GM18505 (cell line): ENCODE measurements around the gene LINC01488.

Experiments used
- ATAC-seq: cut with Tn5 transposase; IDR thresholded peaks from one replicate; pipeline ENCODE4 v1.9.1; 2021; ENCODE audit not compliant: unreplicated experiment
- POLR2A ChIP-seq: IDR thresholded peaks from 4 replicates; pipeline ENCODE4 v1.6.1; 2011; ENCODE audit warnings: borderline replicate concordance; ENCODE audit not compliant: insufficient read depth, insufficient read length; ENCODE audit errors: extremely low read depth

The LINC01488 gene

DNA sequence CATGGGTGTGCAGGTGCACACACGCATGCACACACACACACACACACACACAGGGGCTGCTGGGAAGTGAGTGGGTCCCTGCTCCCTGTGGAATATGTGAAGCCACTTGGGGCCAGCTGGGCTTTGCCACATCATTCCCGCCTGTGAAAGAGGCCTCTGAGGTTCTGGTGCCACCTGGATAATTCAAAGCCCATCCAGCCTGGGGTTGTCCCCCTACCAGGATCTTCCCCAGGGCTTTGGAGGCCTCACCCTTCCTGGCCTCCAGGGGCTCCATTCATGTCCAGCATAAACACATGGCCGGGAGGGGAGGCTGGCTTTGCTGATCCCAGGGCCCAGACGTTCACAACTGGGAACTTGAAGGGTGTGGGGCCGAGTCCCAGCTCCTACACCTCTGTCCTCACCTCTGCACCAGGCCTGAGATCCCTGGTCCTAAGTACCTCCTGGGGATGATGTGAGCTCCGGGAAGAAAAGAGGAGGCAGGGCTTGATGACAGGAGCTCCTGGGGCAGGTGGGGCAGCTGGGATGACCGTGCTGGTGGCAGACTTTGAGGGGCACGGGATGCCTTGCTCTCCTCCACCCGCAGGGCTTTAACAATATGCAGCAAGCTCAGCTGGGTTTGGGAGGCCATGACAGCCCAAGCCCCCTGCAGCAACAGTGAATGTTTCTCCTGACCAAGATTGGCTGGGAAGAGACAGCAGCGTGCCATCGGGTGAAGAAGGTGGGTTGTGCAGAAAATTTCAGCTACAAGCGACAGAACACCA, 14.2 kb downstream of the LINC01488 start:
- ATAC-seq: no peak
- TF ChIP-seq POLR2A: no peak

DNA sequence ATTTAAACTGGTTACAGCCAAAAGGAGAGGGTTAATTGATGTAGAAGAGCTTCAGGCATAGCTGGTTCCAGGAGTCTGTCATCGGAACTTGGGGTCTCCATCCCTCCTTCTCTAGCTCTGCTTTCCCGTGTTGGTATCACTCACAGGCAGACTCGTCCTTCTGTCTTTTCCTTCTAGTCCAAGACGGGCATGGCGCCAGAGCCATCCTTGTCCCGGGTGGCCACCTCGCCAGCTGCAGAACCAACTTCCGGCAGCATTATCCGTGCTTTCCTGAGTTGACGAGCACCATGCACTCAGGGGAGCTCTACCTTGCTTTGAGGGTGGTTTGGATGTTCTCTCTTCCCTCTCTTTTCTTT, 14.7 kb downstream of the LINC01488 start:
- no peak for ATAC-seq
- TF ChIP-seq POLR2A: no peak

DNA sequence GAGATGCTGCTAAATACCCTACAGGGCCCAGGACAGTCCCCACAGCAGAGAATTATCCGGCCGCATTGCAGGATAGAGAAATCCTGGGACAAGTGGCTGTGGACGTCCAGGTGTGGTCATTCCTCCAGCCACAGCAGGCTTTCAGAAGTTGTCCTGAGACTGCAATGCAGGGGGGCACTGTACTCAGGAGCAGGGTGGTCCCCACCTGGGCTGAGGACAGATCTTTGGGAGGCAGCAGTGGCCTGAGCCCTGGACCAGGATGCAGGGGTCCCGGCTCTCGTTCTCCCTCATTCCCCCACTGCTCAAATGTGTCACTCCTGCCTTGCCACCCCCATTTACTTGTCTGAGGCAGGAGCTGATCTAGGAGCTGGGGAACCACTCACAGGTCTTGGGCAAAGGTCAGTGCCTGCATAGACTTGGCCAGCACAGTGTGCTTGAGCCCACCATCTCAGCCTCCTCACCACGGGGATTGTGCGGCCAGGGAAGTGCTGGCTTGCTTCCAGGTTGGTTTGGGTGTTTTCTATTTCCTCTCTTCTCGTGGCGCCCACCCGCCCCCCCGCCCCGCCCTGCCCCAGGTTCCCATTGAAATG, 15.3 kb downstream of the LINC01488 start:
- no peak for TF ChIP-seq POLR2A
- no peak for ATAC-seq

- ATAC-seq: no peak
These were observed 15.8 kb downstream of the LINC01488 start for GRCh38 chr11:69497221-69497787.

GRCh38 chr11:69498614-69499175, 17.2 kb downstream of the LINC01488 start:
- no peak for ATAC-seq

More at GRCh38 chr11:69497221-69497787, 15.8 kb downstream of the LINC01488 start:
- TF ChIP-seq POLR2A: no peak

DNA sequence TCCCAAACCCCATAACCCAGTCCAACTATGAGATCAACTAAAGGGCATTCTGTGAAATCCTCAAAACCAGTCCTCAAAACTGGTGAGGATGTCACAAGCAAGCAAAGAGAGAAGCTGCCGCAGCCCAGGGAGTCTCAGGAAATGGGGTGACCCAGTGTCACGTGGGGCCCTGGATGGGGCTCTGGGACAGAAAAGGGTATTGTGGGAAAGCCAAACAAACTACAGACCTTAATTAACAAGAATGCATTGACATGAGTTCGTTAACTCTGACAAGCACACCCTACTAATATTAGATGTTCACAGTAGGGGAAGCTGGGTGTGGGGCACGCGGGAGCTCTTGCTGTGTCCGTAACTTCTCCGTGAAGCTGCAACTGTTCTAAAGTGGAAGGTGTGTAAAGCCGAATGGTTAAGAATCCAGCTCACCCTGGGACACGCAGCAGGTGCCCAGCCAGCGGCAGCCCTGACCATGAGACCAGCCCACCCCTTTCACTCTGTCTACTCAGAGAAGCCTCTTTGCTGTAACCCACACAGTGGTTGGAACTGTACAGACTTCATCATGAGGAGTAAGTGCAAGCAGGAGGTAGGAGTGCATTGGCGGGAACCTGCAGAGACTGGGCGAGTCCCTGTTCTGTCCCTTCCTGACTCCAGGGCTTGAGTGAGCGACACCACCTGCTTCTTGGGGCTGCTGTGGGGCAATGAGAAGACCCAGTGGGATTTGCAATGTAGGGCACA, 17.9 kb downstream of the LINC01488 start:
- ATAC-seq: no peak
- TF ChIP-seq POLR2A: no peak

More at GRCh38 chr11:69498614-69499175, 17.2 kb downstream of the LINC01488 start:
- TF ChIP-seq POLR2A: no peak

- no peak for TF ChIP-seq POLR2A
- ATAC-seq: no peak
These were observed 18.4 kb downstream of the LINC01488 start for GRCh38 chr11:69499918-69500284.

GRCh38 chr11:69500285-69501120, 19.0 kb downstream of the LINC01488 start:
- no peak for TF ChIP-seq POLR2A
- no peak for ATAC-seq

DNA sequence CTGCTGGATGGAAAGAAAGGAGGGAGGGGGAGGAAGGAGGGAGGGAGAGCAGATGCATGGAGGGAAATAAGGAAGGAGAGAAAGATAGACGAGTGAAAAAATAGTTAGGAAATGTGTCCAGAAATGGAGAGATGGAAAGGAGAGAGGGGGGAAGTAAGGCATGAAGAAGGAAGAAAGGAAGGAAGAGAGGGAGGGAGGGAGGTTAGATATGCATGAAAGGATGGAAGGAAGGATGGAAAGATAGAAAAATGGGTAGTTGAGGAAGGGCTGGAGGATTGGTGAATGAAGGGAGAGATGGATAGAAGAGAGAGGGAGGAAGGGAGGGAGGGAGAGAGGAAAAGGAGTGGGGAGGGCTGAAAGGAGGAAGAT, 19.6 kb downstream of the LINC01488 start:
- no peak for TF ChIP-seq POLR2A
- no peak for ATAC-seq

DNA sequence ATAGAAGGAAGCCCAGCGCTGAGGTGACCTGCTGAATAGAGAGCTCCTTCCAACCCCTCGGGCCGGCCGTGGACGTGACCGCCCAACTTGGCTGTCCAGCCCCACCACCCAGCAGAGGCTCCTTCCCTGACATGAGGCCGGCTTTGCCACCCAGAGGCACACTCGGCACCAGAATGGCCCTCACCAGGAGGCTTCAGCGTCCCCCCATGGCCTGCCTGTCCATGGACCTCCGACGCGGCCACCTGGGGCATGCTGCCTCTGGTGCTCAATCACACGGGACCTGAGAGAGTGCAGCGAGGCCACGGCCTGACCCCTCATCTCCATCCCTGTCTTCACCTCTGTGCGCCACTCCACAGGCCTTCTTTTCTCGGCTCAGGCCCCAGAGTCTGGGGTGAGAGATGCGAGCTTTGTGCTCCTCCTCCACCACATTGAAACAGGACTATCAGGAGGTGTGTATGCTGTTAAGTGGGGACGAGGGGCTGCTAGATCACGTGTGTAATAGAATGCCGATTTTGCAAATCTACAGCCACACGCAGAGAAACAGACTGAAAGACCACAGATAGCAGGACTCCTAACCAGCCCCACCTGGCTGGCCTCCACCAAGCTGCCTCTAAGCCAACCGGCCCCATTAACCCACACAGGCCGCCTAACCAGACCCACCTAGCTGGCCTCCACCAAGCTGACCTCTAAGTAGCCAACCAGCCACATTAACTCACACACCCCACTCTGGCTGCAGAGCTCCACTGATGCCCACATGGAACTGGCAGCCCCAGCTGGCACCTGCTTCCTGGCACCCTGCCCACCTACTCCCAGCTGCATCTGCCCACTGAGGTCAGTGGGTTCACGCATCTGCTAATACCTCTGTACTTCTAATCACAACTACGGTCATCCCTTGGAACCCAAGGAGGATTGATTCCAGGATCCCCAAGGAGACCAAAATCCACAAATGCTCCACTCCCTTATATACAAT, 20.7 kb downstream of the LINC01488 start:
- TF ChIP-seq POLR2A: no peak
- no peak for ATAC-seq

DNA sequence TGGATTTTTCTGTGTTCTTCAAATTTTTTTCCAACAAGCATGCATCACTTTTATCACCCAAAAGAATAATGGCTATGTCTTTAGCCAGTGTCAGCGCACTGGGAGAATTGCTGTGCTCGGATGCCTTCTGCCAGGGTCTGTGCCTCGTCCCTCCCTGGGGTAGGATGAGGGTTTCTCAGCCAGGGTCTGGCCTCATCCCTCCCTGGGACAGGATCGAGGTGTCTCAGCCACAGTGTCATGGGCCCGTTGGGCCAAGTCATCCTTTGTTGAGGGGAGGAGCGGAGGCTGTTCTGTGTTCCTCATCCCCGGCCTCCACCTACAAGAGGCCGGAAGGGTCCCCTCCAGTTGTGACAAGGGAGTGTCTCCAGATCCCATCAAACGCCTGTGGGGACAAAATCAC, 22.7 kb downstream of the LINC01488 start:
- no peak for TF ChIP-seq POLR2A
- ATAC-seq: no peak

GRCh38 chr11:69504576-69505335, 23.3 kb downstream of the LINC01488 start:
- TF ChIP-seq POLR2A: no peak
- no peak for ATAC-seq

- TF ChIP-seq POLR2A: no peak
- no peak for ATAC-seq
These were observed 27.5 kb downstream of the LINC01488 start for GRCh38 chr11:69508974-69509373.
